Right lobe of liver (tissue), 6 donors: ENCODE results near the gene SUCO. TPM values are rescaled to one million over a fixed set of nuclear protein-coding genes. Genes with fewer than 3 reads are reported as not detected.

Source experiments
- ATAC-seq, 4 donors: fragments of 200-7000 bp; cut with Tn5 transposase; one replicate each; pipeline ENCODE4 v1.9.1; 2020; ENCODE audit warnings: mild to moderate bottlenecking in 4 of 4, moderate library complexity in 4 of 4
- DNase-seq, 3 donors: peaks; one replicate each; pipeline ENCODE4 v3.0.0-alpha.2; 2020
- H3K27ac ChIP-seq, 3 donors: fragments of 200-600 bp; one replicate each; pipeline ENCODE4 v1.8.0; 2022
- H3K27me3 ChIP-seq, 2 donors: fragments of 200-600 bp; one replicate each; pipeline ENCODE4 v1.8.0; 2022
- H3K36me3 ChIP-seq, 4 donors: fragments of 200-600 bp; sonication (generic) in 1 of 4; one replicate each; pipeline versions ENCODE4 v1.5.1 to v1.8.0; 2017 to 2022; ENCODE audit warnings: control low read depth in 1 of 4
- H3K4me1 ChIP-seq, 4 donors: fragments of 200-600 bp; sonication (generic) in 1 of 4; one replicate each; pipeline versions ENCODE4 v1.5.1 to v1.8.0; 2017 to 2022; ENCODE audit warnings: control low read depth in 1 of 4
- H3K4me3 ChIP-seq, 3 donors: fragments of 200-600 bp; one replicate each; pipeline ENCODE4 v1.8.0; 2022
- H3K9me3 ChIP-seq, 4 donors: fragments of 200-600 bp; sonication (generic) in 1 of 4; one replicate each; pipeline versions ENCODE4 v1.5.1 to v1.8.0; 2017 to 2022; ENCODE audit warnings: control low read depth in 1 of 4
- CTCF ChIP-seq, 4 donors: fragments of 200-600 bp in 3 of 4; fragments of 450-650 bp in 1 of 4; IDR thresholded peaks; one replicate each; pipeline versions ENCODE4 v1.5.1 to v1.8.0; 2016 to 2022; ENCODE audit warnings: antibody characterized with exemption in 4 of 4, mild to moderate bottlenecking in 2 of 4
- POLR2A ChIP-seq: fragments of 450-650 bp; IDR thresholded peaks from one replicate; pipeline ENCODE4 v1.6.1; 2017; ENCODE audit warnings: antibody characterized with exemption, mild to moderate bottlenecking
- WGBS: methylation state at CpG from one replicate; pipeline ENCODE4 v1.1.6; 2018; ENCODE audit warnings: low coverage, low lambda C conversion rate; ENCODE audit not compliant: insufficient coverage; ENCODE audit errors: missing lambda C conversion rate; 5-methylcytosine and 5-hydroxymethylcytosine counted together
- intact Hi-C, 2 donors: fragments of 100-400 bp; cut with DNase I; formaldehyde crosslinking; loops; one replicate each; pipeline versions ENCODE4 v1.11.2 to v1.14.1; 2022
- total RNA-seq, 6 experiments: library from RNA; depleted of rRNA in 2 of 6; stranded (reverse); fragments of >200 nt in 2 of 6; fragmentation: NEBNext Ultra II Directional in 3 of 6; extraction: Animal tissue kit (Norgen Biotek cat#: 25700) in 3 of 6; gene quantifications; one replicate each; pipeline versions ENCODE4 v1.1.0 to v1.2.4, GENCODE V29; 2016 to 2023
- donor health status: DM: no; HTN: yes; CAD: no.
- donor health status: DM: no; HTN: no; CAD: no.
- donor health status: DM: no; HTN: no; CAD: no.
- donor health status: DM: no; HTN: yes; CAD: no.
- donor health status: DM: no; HTN: yes; CAD: no.

Gene SUCO
- total RNA-seq, 6 experiments from 2014 or later: 6.6 to 17.9 (median 11.2) TPM

- DNase-seq (no peak), ATAC-seq (no peak)
- TF ChIP-seq POLR2A (no peak), CTCF (IDR thresholded peaks at IDR 0.05) (no peak)
- 57% methylated on average over 5 of the region's 5 CpGs for WGBS
- Histone ChIP-seq H3K27me3 (no peaks in the 10 kb centered on the region), H3K4me1 (no peaks in the 10 kb centered on the region), H3K4me3 (no peak overlapping the region), H3K27ac (no peak overlapping the region), H3K9me3 (no peaks in the 10 kb centered on the region), H3K36me3 (no peaks in the 10 kb centered on the region)
- intact Hi-C loops: no loop called here
Observed at GRCh38 chr1:172485626-172486025, 47.3 kb upstream of the SUCO start.

GRCh38 chr1:172486805-172487454, 46.0 kb upstream of the SUCO start:
- H3K4me1 ChIP-seq: no peaks in the 10 kb centered on the region
- no peaks in the 10 kb centered on the region for H3K9me3 ChIP-seq
- WGBS: 63% methylated on average over 3 of the region's 3 CpGs
- TF ChIP-seq POLR2A (no peak), CTCF (IDR thresholded peaks at IDR 0.05) (no peak)
- no peak overlapping the region for H3K27ac ChIP-seq
- no peaks in the 10 kb centered on the region for H3K36me3 ChIP-seq
- no peak for ATAC-seq
- H3K27me3 ChIP-seq: no peaks in the 10 kb centered on the region
- H3K4me3 ChIP-seq: no peak overlapping the region
- intact Hi-C loops: no loop called here
- no peak for DNase-seq

- Histone ChIP-seq H3K9me3 (no peaks in the 10 kb centered on the region), H3K4me1 (no peaks in the 10 kb centered on the region), H3K27me3 (no peaks in the 10 kb centered on the region), H3K4me3 (no peak overlapping the region), H3K27ac (no peak overlapping the region), H3K36me3 (no peaks in the 10 kb centered on the region)
- TF ChIP-seq POLR2A (no peak), CTCF (IDR thresholded peaks at IDR 0.05) (no peak)
- intact Hi-C loops: no loop called here
- 65% methylated on average over 4 of the region's 4 CpGs for WGBS
- DNase-seq: no peak
- ATAC-seq: no peak
Observed at GRCh38 chr1:172487550-172487949, 45.4 kb upstream of the SUCO start.

- no peak for TF ChIP-seq CTCF (IDR thresholded peaks at IDR 0.05)
- no peak for TF ChIP-seq POLR2A
- H3K4me3 ChIP-seq: no peak overlapping the region
- intact Hi-C loops: no loop called here
- no peak for DNase-seq
- H3K27me3 ChIP-seq: no peaks in the 10 kb centered on the region
- H3K9me3 ChIP-seq: no peaks in the 10 kb centered on the region
- H3K27ac ChIP-seq: no peak overlapping the region
- H3K4me1 ChIP-seq: no peaks in the 10 kb centered on the region
- H3K36me3 ChIP-seq: no peaks in the 10 kb centered on the region
- 86% methylated on average over 3 of the region's 3 CpGs for WGBS
- no peak for ATAC-seq
Observed at GRCh38 chr1:172488393-172488792, 44.6 kb upstream of the SUCO start.

GRCh38 chr1:172489847-172490246, 43.1 kb upstream of the SUCO start:
- Histone ChIP-seq H3K4me1 (no peaks in the 10 kb centered on the region), H3K27ac (no peak overlapping the region), H3K4me3 (no peak overlapping the region), H3K36me3 (no peaks in the 10 kb centered on the region), H3K27me3 (no peaks in the 10 kb centered on the region), H3K9me3 (no peaks in the 10 kb centered on the region)
- TF ChIP-seq CTCF (IDR thresholded peaks at IDR 0.05): no peak
- no peak for TF ChIP-seq POLR2A
- intact Hi-C loops: no loop called here
- ATAC-seq (no peak), DNase-seq (no peak)
- 75% methylated on average over 3 of the region's 3 CpGs for WGBS
